GM18499 (cell line): Measurements from ENCODE around the gene PTF1A.
"Not testable (repeated sequence)": the region's sequence is repeated elsewhere in the genome, so short reads cannot be mapped to it uniquely, and the experiment has no call there.

Source experiments
- ATAC-seq: cut with Tn5 transposase; IDR thresholded peaks from one replicate; pipeline ENCODE4 v1.9.1; 2021; ENCODE audit warnings: moderate number of reproducible peaks; ENCODE audit not compliant: insufficient read depth, unreplicated experiment

The PTF1A gene

DNA sequence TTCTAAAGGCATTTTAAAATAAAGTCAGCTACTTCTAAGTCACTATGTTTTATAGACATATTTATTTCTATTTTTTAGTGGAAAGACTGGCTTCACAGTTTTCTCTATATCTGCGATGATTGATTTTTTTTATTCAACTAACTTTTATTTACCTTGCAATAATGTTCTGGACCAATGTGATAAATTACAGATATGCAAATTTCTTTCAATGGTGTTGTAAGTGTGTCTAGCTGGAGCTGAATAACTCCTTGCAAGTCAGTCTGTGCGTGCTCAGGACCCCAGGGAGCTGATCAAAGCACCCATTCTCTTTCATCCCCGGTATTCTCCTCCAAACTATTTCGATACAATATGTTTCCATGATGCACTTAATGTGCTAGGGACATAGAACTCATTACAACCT lies 9.7 kb downstream of the PTF1A start:
- no peak for ATAC-seq

DNA sequence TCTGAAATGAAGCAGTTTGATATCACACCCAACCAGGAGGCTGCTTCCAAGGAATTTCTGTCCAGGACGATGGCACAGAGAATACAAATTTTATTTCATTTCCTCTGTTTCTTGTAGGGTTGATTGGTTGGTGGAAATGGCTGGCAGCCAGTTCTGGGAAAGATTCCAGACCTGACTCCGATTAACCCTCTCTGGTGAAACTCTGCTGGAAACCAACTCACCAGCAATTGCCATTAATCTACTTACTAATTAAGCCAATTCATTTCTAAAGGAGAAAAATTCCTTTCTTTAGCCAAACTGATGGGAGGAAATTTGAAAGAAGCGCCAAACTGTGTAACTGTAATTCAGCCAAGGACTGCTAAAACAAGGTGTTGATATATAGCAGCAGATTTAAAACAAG lies 10.7 kb downstream of the PTF1A start:
- ATAC-seq, result no peak

DNA sequence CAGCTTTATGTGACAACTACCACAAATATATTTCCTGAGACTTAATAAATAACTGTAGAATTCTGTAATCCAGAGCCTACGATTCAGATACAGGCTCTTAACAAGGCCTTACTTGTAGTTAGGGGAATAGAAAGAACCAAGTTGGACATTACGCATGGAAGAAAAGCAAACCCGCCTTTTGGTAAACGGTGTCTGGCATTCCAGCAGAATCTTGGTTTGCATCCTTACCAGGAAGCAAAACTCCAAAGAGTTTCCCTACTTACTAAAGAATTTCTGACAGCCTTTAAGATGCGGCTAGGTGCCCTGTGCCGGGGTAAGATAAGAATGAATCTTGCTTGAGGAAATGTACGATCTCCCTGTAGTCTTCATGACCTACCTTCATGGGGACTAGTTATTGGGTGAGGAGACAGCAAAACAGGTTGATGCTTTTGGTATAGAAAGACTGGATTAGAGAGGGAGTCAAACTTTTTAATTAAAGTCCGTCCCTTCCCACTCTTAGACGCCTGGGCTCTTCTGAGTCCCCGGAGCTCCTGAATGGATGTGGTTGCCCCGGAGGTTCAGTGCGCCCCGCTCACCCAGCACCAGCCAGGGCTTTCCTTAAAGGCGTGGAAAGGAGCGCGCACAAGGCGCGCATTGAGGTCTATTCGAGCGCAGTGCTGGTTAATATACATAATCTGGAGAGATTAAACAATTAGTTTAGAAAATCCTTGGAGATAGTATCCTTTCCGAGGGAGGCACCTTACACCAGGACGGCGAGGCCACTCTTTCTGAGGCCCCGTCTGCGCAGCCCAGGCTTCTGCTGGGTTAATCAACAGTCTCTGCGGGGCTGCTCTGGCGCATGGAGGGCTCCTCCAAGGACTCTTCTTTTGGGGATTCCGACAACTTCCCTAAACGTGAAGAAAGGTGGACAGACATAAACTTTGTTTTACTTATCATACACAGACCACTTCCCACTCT lies 11.5 kb downstream of the PTF1A start:
- ATAC-seq, result no peak

DNA sequence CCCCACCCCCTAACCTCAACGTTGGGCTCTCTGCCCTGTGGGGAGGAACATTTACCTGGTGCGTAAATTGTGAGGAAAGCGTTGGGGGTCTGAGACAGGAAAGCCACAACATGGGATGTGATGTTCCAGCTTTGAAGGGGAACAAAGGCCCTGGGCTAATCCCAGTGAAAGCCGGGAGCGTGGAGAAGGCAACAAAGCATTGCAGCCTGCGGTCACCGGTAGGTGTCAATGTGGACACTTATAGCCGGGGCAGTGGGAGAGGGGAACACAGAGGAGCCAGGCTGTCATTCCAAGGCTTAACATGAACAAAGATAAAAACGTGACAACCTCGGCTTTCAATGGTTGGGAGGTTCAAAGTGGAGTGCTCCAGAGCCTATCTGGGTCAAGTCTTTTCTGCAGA lies 12.7 kb downstream of the PTF1A start:
- no peak for ATAC-seq

DNA sequence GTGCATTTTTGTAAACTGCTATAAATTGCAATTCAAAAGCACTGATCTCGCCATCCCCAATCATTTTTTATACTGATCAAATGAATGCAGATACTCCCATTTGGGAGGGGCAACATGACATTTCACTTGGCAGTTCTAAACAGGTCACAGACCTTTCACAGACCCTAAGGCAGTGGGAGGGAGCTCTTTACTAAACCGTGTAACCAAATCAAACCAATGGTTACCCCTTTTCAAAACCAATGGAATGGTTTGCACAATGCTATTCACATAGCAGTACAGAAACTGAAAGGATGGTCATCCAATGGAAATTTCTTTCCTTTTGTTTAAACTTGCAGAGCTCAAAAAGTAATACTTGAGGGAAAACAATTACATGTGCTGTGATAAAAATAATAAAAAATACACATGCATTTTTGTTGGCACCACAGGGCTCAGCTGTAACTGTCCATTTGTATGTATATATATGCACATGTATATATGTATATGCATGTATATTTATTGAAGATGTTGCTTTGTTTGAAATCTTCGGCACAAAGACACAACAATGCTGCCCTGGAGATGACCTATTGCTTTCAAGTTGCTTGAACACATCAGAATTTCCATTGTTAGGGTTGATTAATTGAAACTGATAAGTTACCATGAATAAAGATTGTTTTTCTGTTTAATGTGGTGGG lies 14.0 kb downstream of the PTF1A start:
- ATAC-seq, result no peak

DNA sequence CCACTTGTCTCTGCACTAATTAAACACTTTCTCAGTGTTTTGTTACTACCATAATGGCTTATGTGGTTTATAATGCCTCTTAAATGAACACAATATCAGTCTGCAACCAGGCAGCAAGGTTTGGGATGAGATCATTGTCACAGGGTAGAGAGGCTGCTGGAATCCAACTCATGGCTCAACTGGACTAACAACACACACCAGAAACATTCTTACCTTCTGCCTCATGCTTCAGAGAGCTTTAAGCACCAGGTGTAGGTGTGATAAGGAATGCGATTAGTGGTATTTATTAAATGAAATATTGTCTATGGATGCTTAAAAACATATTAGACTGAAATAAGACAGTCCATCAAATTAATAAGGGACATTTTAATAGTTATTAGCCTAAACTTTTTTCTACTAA lies 25.4 kb downstream of the PTF1A start:
- no peak for ATAC-seq

DNA sequence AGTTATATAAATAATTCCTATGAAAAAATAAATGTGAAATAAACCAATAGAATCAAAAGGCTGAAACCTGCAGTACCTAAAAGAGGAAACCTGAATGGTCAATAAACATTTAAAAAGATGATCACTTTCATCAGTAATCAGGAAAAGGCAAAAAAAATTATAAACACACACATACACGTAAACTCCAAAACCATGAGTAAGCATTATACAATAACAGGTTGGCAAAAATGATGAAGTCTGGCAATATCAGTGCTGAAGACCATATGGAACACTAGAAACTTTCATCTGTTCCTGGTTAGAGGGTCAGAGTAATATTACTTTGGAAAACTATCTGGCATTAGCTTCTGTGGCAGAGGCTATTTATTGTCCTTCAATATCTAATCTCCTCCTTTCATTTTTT lies 38.5 kb downstream of the PTF1A start:
- ATAC-seq, result no peak

DNA sequence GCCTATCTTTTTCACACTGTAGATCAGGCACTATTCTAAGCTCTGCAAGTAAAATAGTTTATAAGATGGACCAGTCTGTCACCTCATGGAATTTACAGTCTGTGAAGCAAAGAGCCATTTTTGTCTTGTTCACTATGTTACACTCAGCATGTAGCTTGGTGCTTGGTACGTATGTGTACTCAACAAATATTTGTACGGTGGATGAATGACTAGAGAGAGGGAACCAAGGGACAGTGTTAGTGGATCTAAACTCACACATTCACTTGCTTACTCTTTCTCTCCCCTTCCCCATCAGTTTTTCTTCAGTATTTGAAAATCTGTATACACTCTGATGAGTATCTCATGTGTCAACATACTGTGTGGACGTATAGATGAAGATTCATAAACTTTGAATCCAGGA lies 45.9 kb downstream of the PTF1A start:
- no peak for ATAC-seq

DNA sequence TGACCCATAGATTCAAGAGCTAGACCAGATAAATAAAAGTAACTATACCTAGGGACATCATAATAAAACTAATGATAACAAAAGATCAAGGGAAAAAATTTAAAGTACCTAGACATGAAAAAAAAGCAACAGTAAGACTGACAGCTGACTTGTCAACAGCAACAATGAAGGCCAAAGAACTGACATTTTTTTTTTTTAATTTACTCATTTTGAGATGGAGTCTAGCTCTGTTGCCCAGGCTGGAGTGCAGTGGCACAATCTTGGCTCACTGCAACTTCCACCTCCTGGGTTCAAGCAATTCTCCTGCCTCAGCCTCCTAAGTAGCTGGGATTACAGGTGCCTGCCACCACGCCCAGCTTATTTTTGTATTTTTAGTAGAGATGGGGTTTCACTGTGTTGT lies 49.7 kb downstream of the PTF1A start:
- not testable (repeated sequence) for ATAC-seq
